Measurements from ENCODE around the gene CCAR1.

- TF ChIP-seq CTCF (IDR thresholded peaks at IDR 0.05), result no peak
- TF ChIP-seq POLR2AphosphoS5 (IDR thresholded peaks at IDR 0.05), result no peak
- TF ChIP-seq POLR2A (IDR thresholded peaks at IDR 0.05), result no peak
Measured at GRCh38 chr10:68811314-68812009, 90.4 kb downstream of the CCAR1 start.

All from stomach (tissue), 4 donors.